ENCODE results near the gene ZNF227. TPM values are rescaled to one million over a fixed set of nuclear protein-coding genes. Genes with fewer than 3 reads are reported as not detected.

Gene ZNF227
- total RNA-seq, 2 donors from 2014 or later = 4.3 to 8.0 TPM

DNA sequence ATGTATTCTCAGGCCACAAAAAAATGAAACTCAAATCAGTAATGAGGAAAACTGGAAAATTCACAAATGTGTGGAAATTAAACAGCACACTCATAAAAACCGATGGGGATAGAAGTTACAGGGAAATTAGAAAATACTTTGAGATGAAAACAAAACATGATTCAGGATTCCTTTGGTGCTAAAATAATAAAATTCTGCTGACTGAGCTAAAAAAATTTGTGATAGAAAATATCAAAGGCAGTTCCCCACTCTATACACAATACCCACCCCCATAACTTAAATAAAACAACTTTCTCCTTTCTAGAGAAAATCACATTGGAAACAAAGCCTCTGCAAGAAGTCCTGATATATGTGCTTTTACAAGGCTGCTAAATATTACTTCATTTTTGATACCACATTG, 45.8 kb downstream of the ZNF227 start:
- H3K4me3 ChIP-seq = no peak overlapping the region
- 88 to 91% methylated on average over 1 of the region's 1 CpG for WGBS, 2 donors
- no peaks in the 10 kb centered on the region for H3K27me3 ChIP-seq
- peaks cover 0 to 30% (median 0%) of the 10 kb centered on the region in 3 donors for H3K9me3 ChIP-seq
- intact Hi-C loops (cut with DNase I) = no loop called here
- no peaks in the 10 kb centered on the region for H3K36me3 ChIP-seq (replicated peaks in 1 of 2; ENCODE audit: insufficient read depth in 1 of 2, low read depth in 2 of 2)
- no peaks in the 10 kb centered on the region for H3K4me1 ChIP-seq
- ATAC-seq (no peak), DNase-seq (no peak)
- no peak overlapping the region for H3K27ac ChIP-seq
- TF ChIP-seq, protein P1, sequence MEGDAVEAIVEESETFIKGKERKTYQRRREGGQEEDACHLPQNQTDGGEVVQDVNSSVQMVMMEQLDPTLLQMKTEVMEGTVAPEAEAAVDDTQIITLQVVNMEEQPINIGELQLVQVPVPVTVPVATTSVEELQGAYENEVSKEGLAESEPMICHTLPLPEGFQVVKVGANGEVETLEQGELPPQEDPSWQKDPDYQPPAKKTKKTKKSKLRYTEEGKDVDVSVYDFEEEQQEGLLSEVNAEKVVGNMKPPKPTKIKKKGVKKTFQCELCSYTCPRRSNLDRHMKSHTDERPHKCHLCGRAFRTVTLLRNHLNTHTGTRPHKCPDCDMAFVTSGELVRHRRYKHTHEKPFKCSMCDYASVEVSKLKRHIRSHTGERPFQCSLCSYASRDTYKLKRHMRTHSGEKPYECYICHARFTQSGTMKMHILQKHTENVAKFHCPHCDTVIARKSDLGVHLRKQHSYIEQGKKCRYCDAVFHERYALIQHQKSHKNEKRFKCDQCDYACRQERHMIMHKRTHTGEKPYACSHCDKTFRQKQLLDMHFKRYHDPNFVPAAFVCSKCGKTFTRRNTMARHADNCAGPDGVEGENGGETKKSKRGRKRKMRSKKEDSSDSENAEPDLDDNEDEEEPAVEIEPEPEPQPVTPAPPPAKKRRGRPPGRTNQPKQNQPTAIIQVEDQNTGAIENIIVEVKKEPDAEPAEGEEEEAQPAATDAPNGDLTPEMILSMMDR (IDR thresholded peaks at IDR 0.05) = no peak
- TF ChIP-seq POLR2A (IDR thresholded peaks at IDR 0.05) = no peak

DNA sequence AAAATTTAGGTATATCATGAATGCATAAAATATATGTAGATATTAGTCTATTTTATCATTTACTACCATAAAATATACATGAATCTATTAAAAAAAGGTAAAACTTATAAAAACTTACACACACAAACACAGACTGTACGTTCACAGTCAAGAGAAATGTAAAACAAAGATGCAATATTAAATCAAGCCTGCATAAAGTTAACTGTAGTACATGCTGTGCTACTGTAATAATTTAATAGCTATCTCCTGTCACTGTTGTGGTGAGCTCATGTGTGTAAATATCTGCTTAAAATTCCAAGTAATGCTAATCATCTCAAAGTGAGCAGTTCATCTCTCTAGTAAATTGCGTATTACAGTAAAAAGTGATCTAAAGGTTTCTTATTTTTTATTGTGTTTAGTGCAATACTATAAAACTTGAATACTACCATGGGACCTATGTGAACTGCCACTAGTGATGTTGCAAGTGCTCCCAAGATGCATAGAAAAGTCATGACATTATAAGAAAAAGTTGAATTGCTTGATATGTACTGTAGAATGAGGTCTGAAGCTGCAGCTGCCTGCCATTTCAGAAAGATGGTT, 46.6 kb downstream of the ZNF227 start:
- H3K4me1 ChIP-seq = no peaks in the 10 kb centered on the region
- no peak for DNase-seq
- H3K27ac ChIP-seq = no peak overlapping the region
- TF ChIP-seq, protein P1 (IDR thresholded peaks at IDR 0.05) = no peak
- no peak for TF ChIP-seq POLR2A (IDR thresholded peaks at IDR 0.05)
- H3K4me3 ChIP-seq = no peak overlapping the region
- H3K27me3 ChIP-seq = no peaks in the 10 kb centered on the region
- intact Hi-C loops (cut with DNase I) = no loop called here
- ATAC-seq = no peak
- H3K36me3 ChIP-seq (replicated peaks in 1 of 2; ENCODE audit: insufficient read depth in 1 of 2, low read depth in 2 of 2) = no peaks in the 10 kb centered on the region
- peaks cover 0 to 26% (median 0%) of the 10 kb centered on the region in 3 donors for H3K9me3 ChIP-seq
- WGBS, 2 donors = 89 to 94% methylated on average over 2 of the region's 2 CpGs

DNA sequence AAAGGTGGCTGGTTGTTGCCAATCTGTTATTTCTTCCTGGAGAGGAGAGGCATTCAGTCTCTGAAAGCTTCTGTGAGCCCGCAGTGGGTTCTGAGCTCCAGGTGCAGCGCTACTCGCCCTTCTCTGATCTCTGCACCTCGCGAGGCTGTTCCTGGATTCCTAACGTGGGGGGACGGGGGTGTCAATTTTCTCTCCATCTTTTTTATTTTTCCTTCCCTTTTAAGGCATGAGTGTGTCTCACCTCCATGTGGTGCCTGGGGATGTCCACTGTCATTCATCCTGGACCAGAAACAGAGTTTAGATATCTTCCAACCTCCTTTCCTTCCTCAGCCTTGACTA, 48.0 kb downstream of the ZNF227 start:
- peaks cover 0 to 13% (median 0%) of the 10 kb centered on the region in 3 donors for H3K9me3 ChIP-seq
- no peaks in the 10 kb centered on the region for H3K4me1 ChIP-seq
- no peak for DNase-seq
- no peaks in the 10 kb centered on the region for H3K36me3 ChIP-seq (replicated peaks in 1 of 2; ENCODE audit: insufficient read depth in 1 of 2, low read depth in 2 of 2)
- H3K27ac ChIP-seq = peak overlapping the region in 1 of 4 donors; percentile 62
- no peak for TF ChIP-seq POLR2A (IDR thresholded peaks at IDR 0.05)
- TF ChIP-seq, protein P1 (IDR thresholded peaks at IDR 0.05) = no peak
- no peak overlapping the region for H3K4me3 ChIP-seq
- WGBS, 2 donors = 7 to 9% methylated on average over 7 of the region's 7 CpGs
- no peaks in the 10 kb centered on the region for H3K27me3 ChIP-seq
- ATAC-seq = no peak
- intact Hi-C loops (cut with DNase I) = no loop called here

DNA sequence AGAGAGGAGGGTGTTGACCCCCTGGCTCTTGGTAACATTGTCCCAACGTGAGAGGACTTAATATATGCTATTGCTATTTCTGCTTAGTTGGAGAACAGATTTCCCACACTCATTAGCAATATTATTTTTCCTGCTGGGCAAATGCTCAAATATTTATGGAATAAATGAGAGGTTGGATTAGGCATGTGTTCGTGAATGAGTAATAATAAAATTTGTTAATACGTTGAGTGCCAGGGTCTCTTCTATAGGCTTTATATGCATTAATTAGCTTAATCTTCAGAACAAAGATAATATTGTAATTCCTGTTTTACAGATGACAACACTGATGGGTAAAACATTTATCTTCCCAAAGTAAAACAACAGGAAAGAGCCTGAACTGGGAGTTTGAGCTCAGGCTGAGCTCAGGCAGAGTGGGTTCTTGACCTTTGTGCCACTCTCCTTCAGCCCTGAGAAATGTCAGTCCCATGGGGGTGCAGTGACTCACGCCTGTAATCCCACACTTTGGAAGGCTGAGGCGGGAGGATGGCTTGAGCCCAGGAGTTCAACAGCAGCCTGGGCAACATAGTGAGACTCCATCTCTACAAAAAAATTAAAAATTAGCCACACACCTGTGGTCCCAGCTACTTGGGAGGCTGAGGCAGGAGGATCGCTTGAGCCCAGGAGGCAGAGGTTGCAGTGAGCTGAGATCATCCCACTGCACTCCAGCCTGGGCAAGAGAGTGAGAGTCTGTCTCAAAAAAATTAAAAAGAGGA, 48.5 kb downstream of the ZNF227 start:
- H3K27ac ChIP-seq = no peak overlapping the region
- no peak for TF ChIP-seq POLR2A (IDR thresholded peaks at IDR 0.05)
- TF ChIP-seq, protein P1 (IDR thresholded peaks at IDR 0.05) = no peak
- H3K4me1 ChIP-seq = no peaks in the 10 kb centered on the region
- no peak for ATAC-seq
- no peak overlapping the region for H3K4me3 ChIP-seq
- H3K9me3 ChIP-seq = peaks cover 0 to 13% (median 0%) of the 10 kb centered on the region in 3 donors
- 56 to 66% methylated on average over 6 of the region's 6 CpGs for WGBS, 2 donors
- DNase-seq = no peak
- no peaks in the 10 kb centered on the region for H3K27me3 ChIP-seq
- no peaks in the 10 kb centered on the region for H3K36me3 ChIP-seq (replicated peaks in 1 of 2; ENCODE audit: insufficient read depth in 1 of 2, low read depth in 2 of 2)
- intact Hi-C loops (cut with DNase I) = no loop called here
